ENCODE results near the gene ZDHHC9. TPM values are rescaled to one million over a fixed set of nuclear protein-coding genes. Genes with fewer than 3 reads are reported as not detected.
A peak's percentile ranks its signal among the peaks of the same experiment; 100 is the strongest.

The ZDHHC9 gene
- total RNA-seq (10 to 100 TPM; 13.8 to 30.3 (median 17.6) TPM), polyA plus RNA-seq (10 to 100 TPM in 2 of 3 donors, 1 to 10 TPM in 1; 8.7 to 32.7 (median 13.5) TPM)
- long read RNA-seq, donor 1, full-length matches to known transcripts, result 8 of 9 reads
- long read RNA-seq, donor 1, partial matches to known transcripts, result 0 of 9 reads
- long read RNA-seq, donor 1, other reads (novel, unspliced or antisense), result 1 of 9 reads
- long read RNA-seq, donor 2, full-length matches to known transcripts, result 16 of 21 reads
- long read RNA-seq, donor 2, partial matches to known transcripts, result 2 of 21 reads
- long read RNA-seq, donor 2, other reads (novel, unspliced or antisense), result 3 of 21 reads

- H3K9me3 ChIP-seq, result no peaks in the 10 kb centered on the region
- intact Hi-C loops (cut with DNase I), result loop anchor here in 1 of 2 donors (5.0 to 10.0 kb wide), 2 partner anchors 64 to 209 kb away; partner anchors contain the start of gene UTP14A
- DNase-seq (peak; percentile 85 to 92), ATAC-seq (peak; percentile 93 to 98 (median 95))
- H3K27me3 ChIP-seq (ENCODE audit: insufficient read depth in 3 of 3, low read length in 2 of 3), result no peaks in the 10 kb centered on the region
- H3K27ac ChIP-seq, result peak within 1 kb of the TSS; percentile 75
- TF ChIP-seq CTCF (IDR thresholded peaks at IDR 0.05), result no peak
- H3K4me3 ChIP-seq, result peak within 1 kb of the TSS; percentile 74
- no peaks in the 10 kb centered on the region for H3K4me1 ChIP-seq
- WGBS, 3 donors, result 0 to 45% (median 1%) methylated on average over 12 to 72 of the region's 72 CpGs
- H3K36me3 ChIP-seq (ENCODE audit: insufficient read depth in 1 of 2, low read depth in 1 of 2), result peaks cover 0 to 7% of the 10 kb centered on the region in 2 donors
These were observed at the start of gene ZDHHC9 for GRCh38 chrX:129843459-129844306. ZDHHC9 (minus strand) TSS chrX:129843886; CDS start chrX:129841945, 1,941 bp downstream.

GRCh38 chrX:129877401-129877800 is 33.7 kb upstream of the ZDHHC9 start:
- WGBS, 3 donors, result 89 to 93% (median 90%) methylated on average over 5 of the region's 5 CpGs
- Histone ChIP-seq H3K27ac (no peak overlapping the region), H3K36me3 (ENCODE audit: insufficient read depth in 1 of 2, low read depth in 1 of 2) (no peaks in the 10 kb centered on the region), H3K4me1 (no peaks in the 10 kb centered on the region), H3K27me3 (ENCODE audit: insufficient read depth in 3 of 3, low read length in 2 of 3) (no peaks in the 10 kb centered on the region), H3K4me3 (no peak overlapping the region), H3K9me3 (no peaks in the 10 kb centered on the region)
- DNase-seq (no peak), ATAC-seq (no peak)
- intact Hi-C loops (cut with DNase I), result no loop called here
- no peak for TF ChIP-seq CTCF (IDR thresholded peaks at IDR 0.05)

GRCh38 chrX:129876771-129877305 is 33.2 kb upstream of the ZDHHC9 start:
- intact Hi-C loops (cut with DNase I), result no loop called here
- Histone ChIP-seq H3K27ac (no peak overlapping the region), H3K9me3 (no peaks in the 10 kb centered on the region), H3K4me1 (no peaks in the 10 kb centered on the region), H3K4me3 (no peak overlapping the region), H3K27me3 (ENCODE audit: insufficient read depth in 3 of 3, low read length in 2 of 3) (no peaks in the 10 kb centered on the region), H3K36me3 (ENCODE audit: insufficient read depth in 1 of 2, low read depth in 1 of 2) (no peaks in the 10 kb centered on the region)
- ATAC-seq, result peak in 1 of 4 donors; percentile 47
- 27 to 37% (median 30%) methylated on average over 4 of the region's 4 CpGs for WGBS, 3 donors
- DNase-seq, result no peak
- no peak for TF ChIP-seq CTCF (IDR thresholded peaks at IDR 0.05)

GRCh38 chrX:129875669-129876068 is 32.0 kb upstream of the ZDHHC9 start:
- Histone ChIP-seq H3K4me3 (no peak overlapping the region), H3K4me1 (no peaks in the 10 kb centered on the region), H3K36me3 (ENCODE audit: insufficient read depth in 1 of 2, low read depth in 1 of 2) (no peaks in the 10 kb centered on the region), H3K27ac (no peak overlapping the region), H3K27me3 (ENCODE audit: insufficient read depth in 3 of 3, low read length in 2 of 3) (no peaks in the 10 kb centered on the region), H3K9me3 (no peaks in the 10 kb centered on the region)
- TF ChIP-seq CTCF (IDR thresholded peaks at IDR 0.05), result no peak
- intact Hi-C loops (cut with DNase I), result no loop called here
- 30 to 42% (median 35%) methylated on average over 3 of the region's 3 CpGs for WGBS, 3 donors
- ATAC-seq (no peak), DNase-seq (no peak)
